Measurements from ENCODE around the gene SMAD1. TPM values are rescaled to one million over a fixed set of nuclear protein-coding genes. Genes with fewer than 3 reads are reported as not detected.

The SMAD1 gene
- total RNA-seq, 1 experiment from 2014 or later, result 23.0 TPM

GRCh38 chr4:145552181-145552822, 70.6 kb downstream of the SMAD1 start (continued):
- TF ChIP-seq ZFX (IDR thresholded peaks at IDR 0.05) (no peak), EGR1 (IDR thresholded peaks at IDR 0.05; ENCODE audit: low read depth) (no peak), SP1 (IDR thresholded peaks at IDR 0.05; ENCODE audit: low read depth) (no peak), CTCF (IDR thresholded peaks at IDR 0.05 in 2 of 3, conservative IDR thresholded peaks at IDR 0.05 in 1 of 3; ENCODE audit: borderline replicate concordance in 1 of 3, insufficient read depth in 1 of 3, low read depth in 2 of 3, low read length in 2 of 3) (no peak), ZNF274 (IDR thresholded peaks at IDR 0.05; ENCODE audit: low read depth, low read length) (no peak), EZH2 (IDR thresholded peaks at IDR 0.05) (no peak)

- ChIA-PET RAD21 (ENCODE audit: low non-redundant PET in 1 of 2, low total read pairs in 2 of 2, uncharacterized antibody in 2 of 2, unreplicated experiment in 2 of 2) (no interaction called here), CTCF (interaction anchor here (0.7 kb wide), 1 partner anchor 319 kb away, joined by 3 read pairs; no protein-coding TSS in a partner anchor), POLR2A (no interaction called here)
- no peak overlapping the region for H3K4me2 ChIP-seq (ENCODE audit: low read length)
- no peak overlapping the region for H2AFZ ChIP-seq (ENCODE audit: low read depth, low read length, poor library complexity, severe bottlenecking)
- TF ChIP-seq ELF1 (IDR thresholded peaks at IDR 0.05; ENCODE audit: borderline replicate concordance, low read depth) (no peak), MAX (IDR thresholded peaks at IDR 0.05) (no peak), ZBTB33 (IDR thresholded peaks at IDR 0.05; ENCODE audit: extremely low read depth, insufficient replicate concordance, low read length) (no peak), POLR2AphosphoS5 (IDR thresholded peaks at IDR 0.05; ENCODE audit: low read depth, low read length) (no peak), SIN3A (IDR thresholded peaks at IDR 0.05; ENCODE audit: low read depth) (no peak), REST (IDR thresholded peaks at IDR 0.05; ENCODE audit: low read depth) (no peak), EZH2phosphoT487 (IDR thresholded peaks at IDR 0.05; ENCODE audit: borderline replicate concordance) (no peak), ATF3 (IDR thresholded peaks at IDR 0.05) (no peak), TCF7L2 (IDR thresholded peaks at IDR 0.05; ENCODE audit: borderline replicate concordance, extremely low read depth, insufficient read depth, insufficient read length) (no peak), ZNF274 (IDR thresholded peaks at IDR 0.05; ENCODE audit: low read depth, low read length) (no peak)
- no peak for ATAC-seq
- no TSS peak for BruUV-seq (replicated peaks)
- intact Hi-C loops (cut with micrococcal nuclease), result no loop called here
- no peak overlapping the region for H3K27ac ChIP-seq (ENCODE audit: low read depth, low read length)
- H3K9me3 ChIP-seq (ENCODE audit: control insufficient read depth in 1 of 2, insufficient read depth in 1 of 2, low read depth in 1 of 2, low read length in 2 of 2), result no peaks in the 10 kb centered on the region
- H3K36me3 ChIP-seq (ENCODE audit: control insufficient read depth in 1 of 2, insufficient read depth in 2 of 2, low read length in 2 of 2), result no peaks in the 10 kb centered on the region
- H3K4me3 ChIP-seq (replicated peaks in 1 of 2; ENCODE audit: low read depth in 1 of 2, low read length in 2 of 2), result no peak overlapping the region
- no peaks in the 10 kb centered on the region for H3K79me2 ChIP-seq (ENCODE audit: insufficient read depth, low read length)
- no peaks in the 10 kb centered on the region for H3K27me3 ChIP-seq (ENCODE audit: insufficient read depth, low read length)
- H3K9me2 ChIP-seq (ENCODE audit: insufficient read depth), result no peaks in the 10 kb centered on the region
- H3K4me1 ChIP-seq (ENCODE audit: control insufficient read depth in 1 of 2, insufficient read depth in 2 of 2, low read length in 2 of 2), result peaks cover 0 to 6% of the 10 kb centered on the region in 2 experiments; a peak in 1 of 4 replicates
- DNase-seq (ENCODE audit: low read depth, low spot score), result no peak
- H3K9ac ChIP-seq (ENCODE audit: low read length), result no peak overlapping the region
- no peaks in the 10 kb centered on the region for H4K20me1 ChIP-seq (ENCODE audit: insufficient read depth)
Observed at GRCh38 chr4:145553375-145553774, 71.7 kb downstream of the SMAD1 start.

All from HCT116 (cell line).